ENCODE measurements around the gene OGFR. TPM values are rescaled to one million over a fixed set of nuclear protein-coding genes. Genes with fewer than 3 reads are reported as not detected.
A peak's percentile ranks its signal among the peaks of the same experiment; 100 is the strongest.

The OGFR gene
- 10 to 100 TPM; 39.3 to 63.1 (median 48.5) TPM for total RNA-seq
- long read RNA-seq, donor 1, full-length matches to known transcripts = 258 of 299 reads
- long read RNA-seq, donor 1, partial matches to known transcripts = 21 of 299 reads
- long read RNA-seq, donor 1, other reads (novel, unspliced or antisense) = 20 of 299 reads
- long read RNA-seq, donor 2, partial matches to known transcripts = 0 of 1 reads
- long read RNA-seq, donor 2, other reads (novel, unspliced or antisense) = 0 of 1 reads

- Histone ChIP-seq H3K9me3 (no peaks in the 10 kb centered on the region), H3K4me1 (ENCODE audit: low read depth) (peaks cover 25% of the 10 kb centered on the region), H3K4me3 (peak within 1 kb of the TSS; percentile 99), H3K36me3 (ENCODE audit: low read depth) (no peaks in the 10 kb centered on the region)
- ATAC-seq (peak; percentile 73), DNase-seq (peak; percentile 76 to 87 (median 82))
- intact Hi-C loops (cut with DNase I, micrococcal nuclease) = no loop called here
- no peak for TF ChIP-seq CTCF (IDR thresholded peaks at IDR 0.05)
Measured at GRCh38 chr20:62804627-62805154, at the start of gene OGFR. Gene OGFR (plus strand): TSS chr20:62804835. CDS start chr20:62804860, 25 bp downstream.

GRCh38 chr20:62754991-62755356 lies 49.7 kb upstream of the OGFR start:
- TF ChIP-seq CTCF (IDR thresholded peaks at IDR 0.05) = no peak
- Histone ChIP-seq H3K9me3 (no peaks in the 10 kb centered on the region), H3K4me1 (ENCODE audit: low read depth) (peaks cover 5% of the 10 kb centered on the region), H3K36me3 (ENCODE audit: low read depth) (no peaks in the 10 kb centered on the region), H3K4me3 (no peak overlapping the region)
- DNase-seq (no peak), ATAC-seq (no peak)
- intact Hi-C loops (cut with DNase I, micrococcal nuclease) = no loop called here

- DNase-seq = peak in 2 of 3 donors; percentile 28 to 47
- H3K4me1 ChIP-seq (ENCODE audit: low read depth) = peaks cover 5% of the 10 kb centered on the region
- peak; percentile 27 for ATAC-seq
- no peak overlapping the region for H3K4me3 ChIP-seq
- no peaks in the 10 kb centered on the region for H3K9me3 ChIP-seq
- intact Hi-C loops (cut with DNase I, micrococcal nuclease) = no loop called here
- H3K36me3 ChIP-seq (ENCODE audit: low read depth) = no peaks in the 10 kb centered on the region
- no peak for TF ChIP-seq CTCF (IDR thresholded peaks at IDR 0.05)
Measured at GRCh38 chr20:62755817-62756724, 48.6 kb upstream of the OGFR start.

GRCh38 chr20:62758226-62758912 lies 46.3 kb upstream of the OGFR start:
- ATAC-seq (no peak), DNase-seq (peak in 2 of 3 donors; percentile 14 to 31)
- no peak for TF ChIP-seq CTCF (IDR thresholded peaks at IDR 0.05)
- intact Hi-C loops (cut with DNase I, micrococcal nuclease) = no loop called here
- Histone ChIP-seq H3K9me3 (no peaks in the 10 kb centered on the region), H3K4me1 (ENCODE audit: low read depth) (peaks cover 5% of the 10 kb centered on the region), H3K4me3 (no peak overlapping the region), H3K36me3 (ENCODE audit: low read depth) (no peaks in the 10 kb centered on the region)

GRCh38 chr20:62759981-62760431 lies 44.6 kb upstream of the OGFR start:
- ATAC-seq (no peak), DNase-seq (peak in 2 of 3 donors; percentile 19 to 46)
- Histone ChIP-seq H3K36me3 (ENCODE audit: low read depth) (no peaks in the 10 kb centered on the region), H3K4me3 (no peak overlapping the region), H3K9me3 (no peaks in the 10 kb centered on the region), H3K4me1 (ENCODE audit: low read depth) (peaks cover 5% of the 10 kb centered on the region)
- intact Hi-C loops (cut with DNase I, micrococcal nuclease) = no loop called here
- no peak for TF ChIP-seq CTCF (IDR thresholded peaks at IDR 0.05)
